Measurements from ENCODE around the gene GEN1. TPM values are rescaled to one million over a fixed set of nuclear protein-coding genes. Genes with fewer than 3 reads are reported as not detected.

Gene GEN1
- total RNA-seq, 4 donors from 2014 or later, result 1.4 to 5.8 (median 3.0) TPM

- no peak for TF ChIP-seq EP300 (IDR thresholded peaks at IDR 0.05)
- no peak for TF ChIP-seq POLR2A (IDR thresholded peaks at IDR 0.05)
- no peak for TF ChIP-seq CTCF (IDR thresholded peaks at IDR 0.05)
- no peak for TF ChIP-seq POLR2AphosphoS5 (IDR thresholded peaks at IDR 0.05)
Observed at GRCh38 chr2:17749753-17750438, 4.0 kb upstream of the GEN1 start.

GRCh38 chr2:17752246-17752645 lies 1.7 kb upstream of the GEN1 start:
- Histone ChIP-seq H3K27me3 (no peaks in the 10 kb centered on the region), H3K4me3 (no peak overlapping the region), H3K9me3 (no peaks in the 10 kb centered on the region), H3K4me1 (peaks cover 0 to 21% (median 8%) of the 10 kb centered on the region in 3 donors), H3K27ac (no peak overlapping the region), H3K36me3 (no peaks in the 10 kb centered on the region)
- no peak for TF ChIP-seq CTCF (IDR thresholded peaks at IDR 0.05)
- no peak for TF ChIP-seq EP300 (IDR thresholded peaks at IDR 0.05)
- no peak for ATAC-seq
- 43 to 58% methylated on average over 3 of the region's 3 CpGs for WGBS, 2 donors (ENCODE audit: low coverage in 1 of 2)

More at GRCh38 chr2:17749753-17750438, 4.0 kb upstream of the GEN1 start:
- 81 to 95% methylated on average over 2 of the region's 2 CpGs for WGBS, 2 donors (ENCODE audit: low coverage in 1 of 2)
- H3K9me3 ChIP-seq, result no peaks in the 10 kb centered on the region
- peaks cover 0 to 19% (median 8%) of the 10 kb centered on the region in 3 donors for H3K4me1 ChIP-seq
- H3K27ac ChIP-seq, result no peak overlapping the region
- no peaks in the 10 kb centered on the region for H3K27me3 ChIP-seq
- no peak overlapping the region for H3K4me3 ChIP-seq
- no peak for ATAC-seq
- H3K36me3 ChIP-seq, result peaks cover 0 to under 1% of the 10 kb centered on the region in 2 donors

GRCh38 chr2:17752892-17753802 lies 791 bp upstream of the GEN1 start:
- Histone ChIP-seq H3K27me3 (no peaks in the 10 kb centered on the region), H3K4me1 (peaks cover 0 to 21% (median 8%) of the 10 kb centered on the region in 3 donors), H3K27ac (peak overlapping the region; percentile 62 to 96 (median 96)), H3K36me3 (no peaks in the 10 kb centered on the region), H3K9me3 (no peaks in the 10 kb centered on the region), H3K4me3 (peak overlapping the region; percentile 84)
- TF ChIP-seq CTCF (IDR thresholded peaks at IDR 0.05) (no peak), EP300 (IDR thresholded peaks at IDR 0.05) (no peak), POLR2A (IDR thresholded peaks at IDR 0.05) (peak; percentile 49 to 61), POLR2AphosphoS5 (IDR thresholded peaks at IDR 0.05) (peak; percentile 53)
- 4 to 12% methylated on average over 5 of the region's 70 CpGs for WGBS, 2 donors (ENCODE audit: low coverage in 1 of 2)
- peak; percentile 66 for ATAC-seq

- H3K4me3 ChIP-seq, result peak overlapping the region in 1 of 2 donors; percentile 84
- peaks cover 0 to 21% (median 8%) of the 10 kb centered on the region in 3 donors for H3K4me1 ChIP-seq
Observed at GRCh38 chr2:17754773-17755425, 961 bp downstream of the GEN1 start.

More at GRCh38 chr2:17754773-17755425, 961 bp downstream of the GEN1 start:
- H3K27ac ChIP-seq, result peak overlapping the region in 2 of 4 donors; percentile 96
- 15 to 18% methylated on average over 8 of the region's 8 CpGs for WGBS, 2 donors (ENCODE audit: low coverage in 1 of 2)
- no peaks in the 10 kb centered on the region for H3K27me3 ChIP-seq
- TF ChIP-seq POLR2AphosphoS5 (IDR thresholded peaks at IDR 0.05), result no peak
- TF ChIP-seq CTCF (IDR thresholded peaks at IDR 0.05), result no peak
- no peak for TF ChIP-seq EP300 (IDR thresholded peaks at IDR 0.05)
- no peak for TF ChIP-seq POLR2A (IDR thresholded peaks at IDR 0.05)
- no peaks in the 10 kb centered on the region for H3K9me3 ChIP-seq
- no peaks in the 10 kb centered on the region for H3K36me3 ChIP-seq
- ATAC-seq, result no peak
